Gastrocnemius medialis (tissue), 4 donors: ENCODE measurements around the gene CPLX1. TPM values are rescaled to one million over a fixed set of nuclear protein-coding genes. Genes with fewer than 3 reads are reported as not detected.

Experiments used
- ATAC-seq, 2 donors: fragments of 150-250 bp; one replicate each; pipeline ENCODE4 v1.9.1; 2016
- DNase-seq, 2 donors: peaks; one replicate each; pipeline ENCODE4 v3.0.0-alpha.2; 2019
- H3K27ac ChIP-seq, 4 donors: fragments of 200-600 bp; sonication (generic); 1 replicate in 1 of 4; 2 replicates in 3 of 4; pipeline ENCODE4 v1.5.1; 2016 to 2018; ENCODE audit warnings: mild to moderate bottlenecking in 2 of 4, moderate library complexity in 1 of 4
- H3K27me3 ChIP-seq, 3 donors: fragments of 200-600 bp; sonication (generic) in 2 of 3; 1 replicate in 1 of 3; 2 replicates in 2 of 3; pipeline versions ENCODE4 v1.5.1 to v1.6.0; 2016 to 2019; ENCODE audit warnings: mild to moderate bottlenecking in 1 of 3, moderate library complexity in 1 of 3
- H3K36me3 ChIP-seq, 2 donors: fragments of 200-600 bp; sonication (generic) in 1 of 2; one replicate each; pipeline ENCODE4 v1.5.1; 2017 to 2018
- H3K4me1 ChIP-seq, 2 donors: fragments of 200-600 bp; sonication (generic) in 1 of 2; one replicate each; pipeline ENCODE4 v1.5.1; 2016 to 2017; ENCODE audit warnings: mild to moderate bottlenecking in 2 of 2
- H3K4me3 ChIP-seq, 4 donors: fragments of 200-600 bp; sonication (generic) in 3 of 4; 1 replicate in 1 of 4; 2 replicates in 3 of 4; pipeline ENCODE4 v1.5.1; 2016 to 2019; ENCODE audit warnings: mild to moderate bottlenecking in 2 of 4
- H3K9me3 ChIP-seq, 3 donors: fragments of 200-600 bp; sonication (generic) in 2 of 3; 1 replicate in 1 of 3; 2 replicates in 2 of 3; pipeline ENCODE4 v1.5.1; 2016 to 2019
- CTCF ChIP-seq, 5 experiments: fragments of 450-650 bp in 3 of 5; fragments of 200-600 bp in 2 of 5; sonication (generic) in 2 of 5; IDR thresholded peaks in 4 of 5; conservative IDR thresholded peaks in 1 of 5; 1 replicate in 4 of 5; 2 replicates in 1 of 5; pipeline ENCODE4 v1.5.1; 2016 to 2019; ENCODE audit warnings: antibody characterized with exemption in 5 of 5, mild to moderate bottlenecking in 3 of 5, moderate library complexity in 3 of 5
- POLR2A ChIP-seq, 2 donors: fragments of 450-650 bp; IDR thresholded peaks; one replicate each; pipeline ENCODE4 v1.6.1; 2017; ENCODE audit warnings: antibody characterized with exemption in 2 of 2, mild to moderate bottlenecking in 2 of 2, moderate library complexity in 2 of 2
- in situ Hi-C, 4 donors: fragments of 200-750 bp; cut with MboI; loops; one replicate each; pipeline versions ENCODE4 v1.15.0 to v1.8.0; 2017; ENCODE audit warnings: low sequenced_read_pairs in 4 of 4
- intact Hi-C: fragments of 100-400 bp; cut with DNase I; formaldehyde crosslinking; loops from one replicate; pipeline ENCODE4 v1.15.1; 2023; ENCODE audit warnings: low total_unique reads
- total RNA-seq, 4 donors: library from RNA; depleted of rRNA; stranded (reverse); fragments of >200 nt; gene quantifications; one replicate each; pipeline versions ENCODE4 v1.1.0 to v1.2.3, GENCODE V29; 2016

CPLX1 gene
- total RNA-seq, 4 donors from 2014 or later: 0.91 to 1.0 TPM; not detected in 2

DNA sequence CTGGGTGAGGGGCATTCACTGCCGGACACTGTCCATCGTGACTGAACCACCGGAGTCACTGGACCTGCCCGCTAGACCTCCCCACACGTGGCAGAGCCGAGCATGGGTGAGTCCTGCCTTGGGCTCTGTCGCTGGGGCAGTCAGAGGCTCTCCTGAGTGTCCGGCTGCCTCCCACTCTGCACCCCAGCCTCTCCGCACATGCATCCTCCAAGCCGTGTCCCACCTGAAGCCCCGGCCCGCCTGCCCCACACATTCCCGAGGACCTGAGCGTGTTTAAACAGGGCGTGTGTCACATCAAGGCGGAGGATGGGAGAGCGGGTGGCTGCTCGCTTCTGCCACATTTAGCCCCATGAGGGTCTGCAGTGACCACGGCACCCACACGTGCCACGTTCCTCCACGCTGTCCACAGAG, 4.7 kb downstream of the CPLX1 start:
- no peak overlapping the region for H3K4me3 ChIP-seq
- H3K36me3 ChIP-seq: no peaks in the 10 kb centered on the region
- no peak for TF ChIP-seq POLR2A (IDR thresholded peaks at IDR 0.05)
- TF ChIP-seq CTCF (IDR thresholded peaks at IDR 0.05 in 4 of 5, conservative IDR thresholded peaks at IDR 0.05 in 1 of 5): no peak
- ATAC-seq (no peak), DNase-seq (no peak)
- H3K27ac ChIP-seq: no peak overlapping the region
- H3K4me1 ChIP-seq: no peaks in the 10 kb centered on the region
- in situ Hi-C loops (no loop called here), intact Hi-C loops (no loop called here)
- peaks cover 41 to 67% (median 61%) of the 10 kb centered on the region in 3 donors for H3K27me3 ChIP-seq
- no peaks in the 10 kb centered on the region for H3K9me3 ChIP-seq

- Histone ChIP-seq H3K36me3 (no peaks in the 10 kb centered on the region), H3K9me3 (no peaks in the 10 kb centered on the region), H3K4me1 (no peaks in the 10 kb centered on the region), H3K4me3 (no peak overlapping the region), H3K27me3 (peaks cover 41 to 64% (median 61%) of the 10 kb centered on the region in 3 donors), H3K27ac (no peak overlapping the region)
- intact Hi-C loops (no loop called here), in situ Hi-C loops (no loop called here)
- ATAC-seq: no peak
- no peak for TF ChIP-seq CTCF (IDR thresholded peaks at IDR 0.05 in 4 of 5, conservative IDR thresholded peaks at IDR 0.05 in 1 of 5)
- TF ChIP-seq POLR2A (IDR thresholded peaks at IDR 0.05): no peak
- no peak for DNase-seq
Measured at GRCh38 chr4:820230-821172, 5.4 kb downstream of the CPLX1 start.

DNA sequence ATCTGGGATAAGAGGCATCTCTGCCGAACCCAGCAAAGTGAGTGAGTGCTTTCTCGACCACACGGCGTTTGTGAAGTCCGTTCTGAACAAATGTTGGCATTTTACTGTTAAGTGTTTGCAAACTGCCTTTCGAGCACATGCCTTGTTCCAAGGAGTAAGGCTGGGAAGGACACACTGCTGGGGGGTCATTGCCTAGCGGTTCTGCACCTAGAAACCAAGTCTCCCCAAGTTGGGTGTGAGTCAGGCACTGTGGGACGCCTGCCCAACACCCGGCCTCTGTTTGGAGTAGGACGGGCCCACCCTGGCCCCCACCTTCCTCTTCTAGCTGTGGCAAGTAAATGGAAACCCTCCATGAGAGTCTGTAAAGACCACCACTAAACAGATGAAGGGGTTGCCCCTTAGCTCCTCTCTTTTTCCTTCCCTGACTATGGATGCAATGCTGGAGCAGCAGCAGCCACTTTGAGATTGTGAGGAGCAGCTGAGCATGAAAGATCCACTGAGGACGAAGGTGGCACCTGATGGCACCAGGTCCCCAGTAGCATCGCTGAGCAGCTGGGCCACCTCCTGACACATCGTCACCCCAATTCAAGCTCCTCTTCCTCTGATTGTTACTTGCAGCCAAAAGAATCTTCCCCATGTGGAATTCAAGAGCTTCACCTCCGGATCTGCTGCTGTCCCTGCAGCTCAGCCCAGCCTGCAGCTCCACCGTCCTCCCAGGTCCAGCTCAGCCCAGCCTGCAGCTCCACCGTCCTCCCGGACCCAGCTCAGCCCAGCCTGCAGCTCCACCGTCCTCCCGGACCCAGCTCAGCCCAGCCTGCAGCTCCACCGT, 6.3 kb downstream of the CPLX1 start:
- Histone ChIP-seq H3K27ac (no peak overlapping the region), H3K36me3 (no peaks in the 10 kb centered on the region), H3K27me3 (peaks cover 37 to 57% (median 56%) of the 10 kb centered on the region in 3 donors), H3K9me3 (no peaks in the 10 kb centered on the region), H3K4me1 (no peaks in the 10 kb centered on the region), H3K4me3 (no peak overlapping the region)
- intact Hi-C loops: no loop called here
- no peak for DNase-seq
- in situ Hi-C loops: no loop called here
- no peak for ATAC-seq
- TF ChIP-seq POLR2A (IDR thresholded peaks at IDR 0.05) (no peak), CTCF (IDR thresholded peaks at IDR 0.05 in 4 of 5, conservative IDR thresholded peaks at IDR 0.05 in 1 of 5) (no peak)

DNA sequence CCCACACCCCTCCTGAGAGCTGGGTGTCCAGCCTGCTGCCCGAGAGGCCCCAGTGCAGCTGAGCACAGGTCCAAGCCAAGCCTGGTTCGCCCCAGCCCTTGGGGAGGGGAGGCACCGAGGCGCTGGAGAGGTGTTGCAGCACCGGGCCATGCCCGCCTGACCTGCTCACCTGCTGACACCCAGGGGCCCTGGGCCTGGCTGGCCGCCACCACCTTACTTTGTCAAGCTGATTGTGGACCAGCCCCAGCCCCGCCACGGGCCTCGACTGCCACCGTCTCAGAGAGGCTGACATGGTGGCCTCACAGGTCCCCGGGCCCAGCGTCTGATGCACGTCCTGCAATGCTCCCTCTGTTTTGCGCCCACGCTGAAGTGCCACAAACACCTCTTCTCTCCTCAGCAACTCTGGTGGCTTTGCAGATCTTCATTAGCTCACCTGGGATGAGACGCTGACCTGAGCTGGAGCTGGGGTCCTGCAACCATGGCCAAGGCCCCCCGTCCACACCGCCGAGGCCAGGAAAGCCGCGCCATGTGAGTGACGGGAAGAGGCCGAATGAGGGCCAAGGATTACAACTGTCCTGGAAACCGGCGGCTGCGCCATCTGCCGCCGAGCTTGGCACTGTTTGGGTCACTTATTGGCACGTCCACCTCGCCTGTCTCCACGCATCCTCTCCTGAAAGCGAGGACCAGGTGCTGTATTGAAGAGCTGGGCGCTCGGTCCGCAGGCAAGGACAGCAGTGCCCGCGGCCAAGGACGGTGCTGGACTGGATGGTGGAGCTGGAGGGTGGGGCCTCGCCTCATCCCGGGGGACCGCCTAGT, 7.6 kb downstream of the CPLX1 start:
- DNase-seq (no peak), ATAC-seq (no peak)
- intact Hi-C loops: no loop called here
- Histone ChIP-seq H3K4me3 (no peak overlapping the region), H3K27me3 (peaks cover 35 to 57% (median 54%) of the 10 kb centered on the region in 3 donors), H3K4me1 (no peaks in the 10 kb centered on the region), H3K36me3 (no peaks in the 10 kb centered on the region), H3K9me3 (no peaks in the 10 kb centered on the region), H3K27ac (no peak overlapping the region)
- in situ Hi-C loops: no loop called here
- TF ChIP-seq POLR2A (IDR thresholded peaks at IDR 0.05): no peak
- no peak for TF ChIP-seq CTCF (IDR thresholded peaks at IDR 0.05 in 4 of 5, conservative IDR thresholded peaks at IDR 0.05 in 1 of 5)
